SK-N-SH (cell line): ENCODE measurements around the gene PODNL1.

ENCODE experiments used
- CTCF ChIP-seq: fragments of 200-600 bp; sonication (generic); IDR thresholded peaks from 2 replicates; pipeline ENCODE4 v1.6.1; 2017; ENCODE audit warnings: antibody characterized with exemption, mild to moderate bottlenecking, moderate library complexity
- NFIC ChIP-seq: IDR thresholded peaks from 2 replicates; pipeline ENCODE4 v1.4.0; 2012; ENCODE audit warnings: borderline replicate concordance

DNA sequence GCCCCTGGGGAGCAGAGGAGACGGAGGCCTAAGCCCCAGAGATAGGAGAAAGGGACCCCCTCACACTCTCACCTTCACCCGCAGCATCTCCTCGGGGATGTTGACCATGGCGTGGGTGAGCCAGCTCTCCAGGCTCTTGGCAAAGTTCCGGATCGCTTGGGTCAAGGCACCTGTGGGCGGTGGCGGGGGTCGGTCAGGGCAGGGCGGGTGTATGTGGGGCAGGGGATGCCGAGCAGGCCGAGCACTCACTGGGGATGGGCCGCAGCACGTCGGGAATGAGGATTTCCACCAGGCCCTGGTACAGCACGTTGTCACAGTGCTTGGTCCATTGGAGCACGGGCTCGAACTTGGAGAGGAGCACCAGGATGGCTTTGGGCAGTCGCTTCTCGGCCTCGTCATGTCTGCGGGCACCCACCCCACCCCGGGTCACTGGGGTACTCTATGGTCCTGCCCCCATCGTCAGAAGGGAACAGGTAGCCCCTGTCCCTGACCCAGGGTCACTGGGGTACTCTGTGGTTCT lies 27.2 kb upstream of the PODNL1 start:
- TF ChIP-seq CTCF (no peak), NFIC (no peak)
